Fibroblast of skin of left quadriceps (primary cell): Measurements from ENCODE around the gene PGAM2.
"Not testable (repeated sequence)": the region's sequence is repeated elsewhere in the genome, so short reads cannot be mapped to it uniquely, and the experiment has no call there.

Experiments used
- DNase-seq, 2 experiments: peaks; one replicate each; pipeline ENCODE4 v3.0.0-alpha.2; 2013; ENCODE audit warnings: low read depth in 2 of 2

Gene PGAM2

DNA sequence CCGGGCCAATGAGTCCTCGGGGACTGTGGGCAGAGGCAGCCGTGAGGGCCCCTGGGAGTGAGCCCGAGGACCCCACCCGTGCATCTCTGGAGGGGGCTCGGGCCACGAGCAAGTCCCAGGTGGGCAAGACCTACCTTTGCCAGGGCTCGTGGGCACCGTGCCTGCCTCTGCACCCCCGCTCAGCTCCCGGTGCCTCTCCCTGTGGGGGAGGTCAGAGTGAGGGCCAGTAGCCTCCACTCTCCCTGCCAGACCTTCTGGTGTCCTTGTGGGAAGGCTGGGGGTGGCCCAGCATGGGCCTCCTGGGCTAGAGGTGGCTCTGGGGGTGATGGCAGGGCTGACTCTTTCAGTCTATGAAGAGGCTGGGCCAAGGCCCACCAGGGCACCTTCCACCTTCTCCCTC lies 35.9 kb downstream of the PGAM2 start:
- not testable (repeated sequence) for DNase-seq

DNA sequence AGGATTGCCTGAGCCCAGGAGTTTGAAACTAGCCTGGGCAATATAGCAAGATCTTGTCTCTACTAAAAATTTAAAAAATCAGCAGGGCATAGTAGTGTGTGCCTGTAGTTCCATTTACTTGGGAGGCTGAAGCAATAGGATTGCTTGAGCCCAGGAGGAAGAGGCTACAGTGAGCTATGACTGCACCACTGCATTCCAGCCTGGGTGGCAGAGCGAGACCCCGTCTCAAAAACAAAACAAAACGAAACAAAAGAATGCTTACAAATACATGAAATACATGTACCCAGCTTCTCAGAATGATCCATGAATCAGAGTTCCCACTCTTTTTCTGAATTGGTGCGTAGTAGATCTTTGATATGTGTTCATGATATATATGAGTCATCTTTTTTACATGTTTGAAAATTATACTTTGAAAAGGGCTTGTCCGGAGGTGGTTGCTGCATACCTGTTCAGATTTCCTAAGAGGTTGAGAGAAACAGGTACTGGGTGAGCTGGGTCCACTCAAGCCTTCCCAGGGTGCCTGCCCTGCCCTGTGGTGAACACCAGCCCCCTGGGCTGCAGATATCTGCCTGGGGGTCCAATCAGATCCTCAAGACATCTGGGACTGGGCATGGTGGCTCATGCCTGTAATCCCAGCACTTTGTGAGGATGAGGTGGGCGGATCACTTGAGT lies 42.4 kb downstream of the PGAM2 start:
- not testable (repeated sequence) for DNase-seq

DNA sequence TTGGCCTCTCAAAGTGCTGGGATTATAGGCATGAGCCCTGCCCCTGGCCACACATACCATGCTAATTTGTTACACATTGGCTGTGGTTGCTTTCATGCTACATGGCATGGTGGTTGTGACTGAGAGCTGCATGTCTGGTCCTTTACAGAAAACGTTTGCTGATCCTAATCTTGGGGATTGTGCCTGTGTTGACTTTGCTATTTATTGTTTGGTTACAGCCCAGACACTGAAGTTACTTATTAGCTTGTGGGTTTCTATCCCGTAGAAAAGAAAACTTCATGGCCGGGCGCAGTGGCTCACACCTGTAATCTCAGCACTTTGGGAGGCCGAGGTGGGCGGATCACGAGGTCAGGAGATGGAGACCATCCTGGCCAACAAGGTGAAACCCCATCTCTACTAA lies 43.3 kb downstream of the PGAM2 start:
- not testable (repeated sequence) for DNase-seq

DNA sequence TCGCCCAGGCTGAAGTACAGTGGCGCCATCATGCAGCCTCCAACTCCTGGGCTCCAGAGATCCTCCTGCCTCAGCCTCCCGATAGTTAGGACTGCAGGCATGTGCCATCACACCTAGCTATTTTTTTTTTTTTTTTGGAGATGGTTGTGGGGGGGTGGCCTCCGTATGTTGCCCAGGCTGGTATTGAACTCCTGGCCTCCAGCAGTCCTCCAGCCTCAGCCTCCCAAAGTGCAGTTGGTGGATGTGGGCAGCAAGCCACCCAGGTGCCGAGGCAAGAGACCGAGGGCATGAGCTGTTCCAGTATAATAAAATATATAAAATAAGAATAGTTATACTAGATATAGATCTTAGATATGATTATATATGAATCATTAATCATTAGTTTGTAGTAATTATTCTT lies 45.5 kb downstream of the PGAM2 start:
- not testable (repeated sequence) for DNase-seq

DNA sequence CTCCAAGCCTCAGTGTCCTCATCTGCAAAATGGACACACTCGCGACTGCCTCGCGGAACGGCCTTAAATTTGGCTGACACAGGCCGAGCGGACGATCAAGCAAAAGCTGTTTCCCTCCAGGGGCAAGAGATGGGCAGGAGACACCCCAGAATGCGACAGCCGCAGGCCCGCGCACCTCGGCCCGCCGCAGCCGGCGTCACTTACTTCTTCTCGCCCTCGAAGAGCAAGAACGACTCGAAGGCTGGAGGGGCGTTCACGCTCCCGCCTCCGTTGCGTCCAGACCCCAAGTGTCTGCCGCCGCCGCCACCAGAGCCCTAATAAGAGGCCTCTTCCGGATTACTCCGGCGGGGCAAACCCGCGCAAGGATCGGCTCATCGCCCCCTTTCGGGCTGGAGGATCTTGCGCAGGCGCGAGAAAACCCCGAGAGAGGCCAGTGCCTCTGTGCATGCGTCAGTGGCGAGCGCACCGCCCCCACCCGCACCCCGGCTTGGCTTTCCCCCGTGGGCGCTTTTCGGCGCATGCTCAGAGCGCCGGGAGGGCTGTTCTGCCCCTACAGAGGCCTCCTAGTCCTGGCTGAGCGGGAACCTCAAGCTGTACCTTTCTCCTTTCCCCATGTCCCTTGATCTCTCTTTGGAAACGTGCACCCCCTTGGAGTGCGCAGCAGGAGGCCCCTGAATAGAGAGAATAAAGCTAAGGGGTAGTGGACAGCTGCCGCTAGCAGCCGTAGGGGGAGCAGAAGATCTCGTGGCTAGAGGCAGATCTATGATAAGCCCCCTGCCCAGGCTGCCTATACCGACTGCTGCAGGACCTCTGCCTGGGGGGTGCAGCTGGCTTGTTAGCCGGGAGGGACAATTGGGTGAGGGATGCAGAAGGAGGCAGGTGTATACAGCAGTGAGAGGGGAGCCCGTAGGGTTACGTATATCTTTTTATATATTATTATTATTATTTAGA lies 46.2 kb downstream of the PGAM2 start:
- peak; percentile 94 for DNase-seq

DNA sequence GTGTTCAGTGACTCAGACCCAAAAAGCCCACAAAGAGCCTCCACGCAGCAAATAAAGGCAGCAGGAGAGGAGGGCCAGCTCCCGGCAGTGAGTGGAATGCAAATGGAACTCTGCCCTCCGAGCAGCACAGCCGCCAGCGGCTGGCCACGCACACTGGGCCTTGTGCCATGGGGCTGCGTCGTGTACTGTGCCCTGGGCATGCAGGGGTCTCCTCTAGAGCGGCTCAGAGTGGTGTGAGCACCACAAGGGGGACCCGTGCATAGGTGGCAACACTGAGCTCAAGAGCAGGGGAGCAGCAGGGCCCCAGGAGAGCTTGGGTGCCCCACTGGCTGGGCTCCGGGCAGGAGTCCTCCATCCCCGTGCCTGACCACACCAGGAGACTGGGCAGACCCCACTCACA lies 50.3 kb downstream of the PGAM2 start:
- not testable (repeated sequence) for DNase-seq
